DND-41 (cell line): ENCODE measurements around the gene C6orf89.

ENCODE experiments used
- ATAC-seq: fragments of 200-7000 bp; cut with Tn5 transposase; 3 replicates; pipeline ENCODE4 v1.9.1; 2021; ENCODE audit warnings: low read depth; ENCODE audit not compliant: insufficient read depth
- DNase-seq: peaks from one replicate; pipeline ENCODE4 v3.0.0-alpha.2; 2020
- H2AFZ ChIP-seq: 2 replicates; pipeline ENCODE4 v1.6.0; 2012; ENCODE audit warnings: low read depth, low read length
- H3K27ac ChIP-seq: 2 replicates; pipeline ENCODE4 v1.5.1; 2012; ENCODE audit warnings: low read length, inconsistent platforms
- H3K27me3 ChIP-seq: fragments of 200-600 bp; sonication (generic); 2 replicates; pipeline ENCODE4 v1.6.0; 2012; ENCODE audit warnings: low read length, mild to moderate bottlenecking, inconsistent platforms; ENCODE audit not compliant: insufficient read depth, poor library complexity
- H3K36me3 ChIP-seq: 2 replicates; pipeline ENCODE4 v1.5.1; 2012; ENCODE audit warnings: low read length, inconsistent platforms; ENCODE audit not compliant: insufficient read depth
- H3K4me1 ChIP-seq: 2 replicates; pipeline ENCODE4 v1.5.1; 2012; ENCODE audit warnings: mild to moderate bottlenecking, low read length; ENCODE audit not compliant: insufficient read depth
- H3K4me2 ChIP-seq: 2 replicates; pipeline ENCODE4 v1.6.0; 2012; ENCODE audit warnings: mild to moderate bottlenecking, moderate library complexity, low read length, inconsistent platforms; ENCODE audit not compliant: insufficient read depth
- H3K4me3 ChIP-seq, 2 experiments: fragments of 200-600 bp in 1 of 2; shearing (Covaris generic) in 1 of 2; 2 replicates each; pipeline ENCODE4 v1.5.1; 2012 to 2016; ENCODE audit warnings: inconsistent platforms in 2 of 2, low read length in 2 of 2, mild to moderate bottlenecking in 2 of 2, low read depth in 1 of 2, moderate library complexity in 1 of 2
- H3K79me2 ChIP-seq: 2 replicates; pipeline ENCODE4 v1.6.0; 2012; ENCODE audit warnings: low read length, inconsistent platforms; ENCODE audit not compliant: insufficient read depth
- H3K9ac ChIP-seq: 2 replicates; pipeline ENCODE4 v1.6.0; 2012; ENCODE audit warnings: low read depth, mild to moderate bottlenecking, inconsistent platforms, low read length, moderate library complexity
- H3K9me3 ChIP-seq: 2 replicates; pipeline ENCODE4 v1.5.1; 2012; ENCODE audit warnings: low read length, moderate library complexity, mild to moderate bottlenecking, inconsistent platforms; ENCODE audit not compliant: insufficient read depth, severe bottlenecking
- H4K20me1 ChIP-seq: 2 replicates; pipeline ENCODE4 v1.6.0; 2012; ENCODE audit warnings: low read length; ENCODE audit not compliant: insufficient read depth
- EZH2 ChIP-seq: IDR thresholded peaks from 3 replicates; pipeline ENCODE4 v1.6.1; 2012; ENCODE audit warnings: borderline replicate concordance, low read depth, mild to moderate bottlenecking, moderate library complexity, low read length, inconsistent platforms; ENCODE audit not compliant: severe bottlenecking
- TF ChIP-seq, protein P1 (sequence below): IDR thresholded peaks from 2 replicates; pipeline ENCODE4 v1.5.1; 2012; ENCODE audit warnings: borderline replicate concordance, low read length, moderate library complexity, mild to moderate bottlenecking; ENCODE audit not compliant: poor library complexity, severe bottlenecking; ENCODE audit errors: extremely low read depth

The C6orf89 gene

DNA sequence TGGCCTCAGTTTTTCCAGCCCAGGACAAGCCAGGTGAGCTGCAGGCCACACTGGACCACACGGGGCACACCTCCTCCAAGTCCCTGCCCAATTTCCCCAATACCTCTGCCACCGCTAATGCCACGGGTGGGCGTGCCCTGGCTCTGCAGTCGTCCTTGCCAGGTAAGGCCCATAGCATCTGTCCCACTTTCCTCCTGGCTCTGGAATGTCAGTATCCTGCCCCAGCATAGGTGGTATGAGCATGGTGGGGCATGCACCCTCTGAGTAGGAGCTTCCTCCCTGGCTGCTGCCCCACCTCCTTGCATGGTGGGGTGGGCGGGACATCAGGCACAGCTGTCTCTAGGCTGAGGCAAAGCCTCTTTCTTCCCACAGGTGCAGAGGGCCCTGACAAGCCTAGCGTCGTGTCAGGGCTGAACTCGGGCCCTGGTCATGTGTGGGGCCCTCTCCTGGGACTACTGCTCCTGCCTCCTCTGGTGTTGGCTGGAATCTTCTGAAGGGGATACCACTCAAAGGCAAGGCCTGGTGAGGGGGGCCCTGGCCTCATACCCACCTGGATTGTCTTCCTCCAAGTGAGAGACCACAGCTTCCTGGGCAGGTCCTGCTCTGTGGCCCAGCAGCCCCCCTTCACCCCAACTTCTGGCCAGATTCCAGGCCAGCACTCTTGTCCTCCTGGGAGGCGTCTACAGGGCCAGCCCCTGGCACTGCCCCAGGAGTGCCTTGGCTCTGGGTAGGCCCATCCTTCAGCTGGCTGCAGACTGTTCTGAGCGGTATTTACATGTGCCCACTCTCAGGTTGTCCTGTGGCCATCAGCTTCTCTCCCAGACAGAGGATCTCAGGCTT lies 77.9 kb downstream of the C6orf89 start:
- H3K9ac ChIP-seq: peak overlapping the region; percentile 8; the same call in 1 of the 2 replicates
- peak; percentile 81 for DNase-seq
- H2AFZ ChIP-seq: peak overlapping the region; percentile 51

DNA sequence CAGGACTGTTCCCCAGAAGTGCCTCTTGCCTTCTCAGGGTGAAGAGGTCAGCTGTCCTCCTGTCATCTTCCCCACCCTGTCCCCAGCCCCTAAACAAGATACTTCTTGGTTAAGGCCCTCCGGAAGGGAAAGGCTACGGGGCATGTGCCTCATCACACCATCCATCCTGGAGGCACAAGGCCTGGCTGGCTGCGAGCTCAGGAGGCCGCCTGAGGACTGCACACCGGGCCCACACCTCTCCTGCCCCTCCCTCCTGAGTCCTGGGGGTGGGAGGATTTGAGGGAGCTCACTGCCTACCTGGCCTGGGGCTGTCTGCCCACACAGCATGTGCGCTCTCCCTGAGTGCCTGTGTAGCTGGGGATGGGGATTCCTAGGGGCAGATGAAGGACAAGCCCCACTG lies 78.6 kb downstream of the C6orf89 start:
- no peaks in the 10 kb centered on the region for H3K27me3 ChIP-seq
- H4K20me1 ChIP-seq: peaks cover 9% of the 10 kb centered on the region; the same call in 1 of the 2 replicates
- H2AFZ ChIP-seq: no peak overlapping the region
- no peaks in the 10 kb centered on the region for H3K9me3 ChIP-seq
- no peaks in the 10 kb centered on the region for H3K79me2 ChIP-seq
- ATAC-seq: no peak
- peak overlapping the region; percentile 69 for H3K27ac ChIP-seq
- peak overlapping the region; percentile 8; the same call in 1 of the 2 replicates for H3K9ac ChIP-seq
- H3K4me2 ChIP-seq: no peak overlapping the region
- no peak for TF ChIP-seq EZH2
- TF ChIP-seq, protein P1, sequence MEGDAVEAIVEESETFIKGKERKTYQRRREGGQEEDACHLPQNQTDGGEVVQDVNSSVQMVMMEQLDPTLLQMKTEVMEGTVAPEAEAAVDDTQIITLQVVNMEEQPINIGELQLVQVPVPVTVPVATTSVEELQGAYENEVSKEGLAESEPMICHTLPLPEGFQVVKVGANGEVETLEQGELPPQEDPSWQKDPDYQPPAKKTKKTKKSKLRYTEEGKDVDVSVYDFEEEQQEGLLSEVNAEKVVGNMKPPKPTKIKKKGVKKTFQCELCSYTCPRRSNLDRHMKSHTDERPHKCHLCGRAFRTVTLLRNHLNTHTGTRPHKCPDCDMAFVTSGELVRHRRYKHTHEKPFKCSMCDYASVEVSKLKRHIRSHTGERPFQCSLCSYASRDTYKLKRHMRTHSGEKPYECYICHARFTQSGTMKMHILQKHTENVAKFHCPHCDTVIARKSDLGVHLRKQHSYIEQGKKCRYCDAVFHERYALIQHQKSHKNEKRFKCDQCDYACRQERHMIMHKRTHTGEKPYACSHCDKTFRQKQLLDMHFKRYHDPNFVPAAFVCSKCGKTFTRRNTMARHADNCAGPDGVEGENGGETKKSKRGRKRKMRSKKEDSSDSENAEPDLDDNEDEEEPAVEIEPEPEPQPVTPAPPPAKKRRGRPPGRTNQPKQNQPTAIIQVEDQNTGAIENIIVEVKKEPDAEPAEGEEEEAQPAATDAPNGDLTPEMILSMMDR: no peak
- no peak for DNase-seq
- no peak overlapping the region for H3K4me3 ChIP-seq
- peaks cover 25% of the 10 kb centered on the region for H3K4me1 ChIP-seq
- peaks cover 29% of the 10 kb centered on the region for H3K36me3 ChIP-seq

More for the DNA sequence above, 77.9 kb downstream of the C6orf89 start:
- no peaks in the 10 kb centered on the region for H3K79me2 ChIP-seq
- TF ChIP-seq EZH2: no peak
- TF ChIP-seq, protein P1: no peak
- peaks cover 5% of the 10 kb centered on the region; the same call in 1 of the 2 replicates for H4K20me1 ChIP-seq
- H3K27ac ChIP-seq: peak overlapping the region; percentile 69
- H3K9me3 ChIP-seq: no peaks in the 10 kb centered on the region
- H3K4me3 ChIP-seq: no peak overlapping the region
- peak overlapping the region; percentile 40; the same call in 1 of the 2 replicates for H3K4me2 ChIP-seq
- H3K36me3 ChIP-seq: peaks cover 23% of the 10 kb centered on the region
- H3K27me3 ChIP-seq: no peaks in the 10 kb centered on the region
- peak; percentile 90 for ATAC-seq
- peaks cover 25% of the 10 kb centered on the region for H3K4me1 ChIP-seq

DNA sequence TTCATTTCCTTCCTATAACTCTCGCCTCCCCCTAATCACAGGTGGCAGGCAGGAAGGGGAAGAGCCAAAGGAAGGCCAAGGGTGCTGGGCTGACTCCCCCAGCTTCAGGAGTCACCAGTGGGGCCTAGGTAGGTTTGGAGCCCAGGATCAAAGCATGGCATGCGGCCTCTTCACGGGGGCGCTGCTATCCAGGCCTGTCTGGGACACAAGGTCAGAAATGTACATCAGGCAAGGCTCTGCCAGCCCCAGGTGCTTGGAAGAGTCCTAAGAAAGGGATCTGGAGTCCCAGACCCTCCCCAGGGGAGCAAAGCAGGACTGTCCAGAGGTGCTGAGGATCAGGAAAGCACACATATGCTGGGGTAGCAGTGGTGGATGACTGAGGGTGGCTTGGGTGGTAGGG lies 79.2 kb downstream of the C6orf89 start:
- DNase-seq (no peak), ATAC-seq (no peak)
- TF ChIP-seq, protein P1: no peak
- Histone ChIP-seq H4K20me1 (peaks cover 13% of the 10 kb centered on the region; the same call in 1 of the 2 replicates), H3K4me2 (no peak overlapping the region), H2AFZ (no peak overlapping the region), H3K9ac (no peak overlapping the region), H3K4me1 (peaks cover 25% of the 10 kb centered on the region), H3K27me3 (no peaks in the 10 kb centered on the region), H3K79me2 (no peaks in the 10 kb centered on the region), H3K9me3 (no peaks in the 10 kb centered on the region), H3K27ac (peak overlapping the region; percentile 69), H3K36me3 (peaks cover 35% of the 10 kb centered on the region), H3K4me3 (no peak overlapping the region)
